AG04450 (cell line): Measurements from ENCODE around the gene CEP162. TPM values are rescaled to one million over a fixed set of nuclear protein-coding genes. Genes with fewer than 3 reads are reported as not detected.

Source experiments
- CTCF ChIA-PET: fragments of 300-600, 350-600 bp; formaldehyde crosslinking; extraction: SDS; loops from one replicate; lab custom pipeline; 2022; ENCODE audit warnings: antibody characterized with exemption, inconsistent platforms; lab: Charles Lee
- POLR2A ChIA-PET: fragments of 350-600 bp; formaldehyde crosslinking; extraction: SDS; loops from one replicate; lab custom pipeline; 2021; ENCODE audit warnings: antibody characterized with exemption, inconsistent platforms; lab: Yijun Ruan, JAX
- DNase-seq: peaks from one replicate; pipeline ENCODE4 v3.0.0-alpha.2; 2011; ENCODE audit warnings: low read depth, low spot score
- H3K27ac ChIP-seq: one replicate; pipeline ENCODE4 v1.5.1; 2012; ENCODE audit warnings: low read depth, low read length, control low read depth
- H3K27me3 ChIP-seq: one replicate; pipeline ENCODE4 v1.6.0; 2012; ENCODE audit warnings: low read length; ENCODE audit not compliant: control insufficient read depth, insufficient read depth
- H3K4me3 ChIP-seq: 2 replicates; pipeline ENCODE4 v1.5.1; 2011; ENCODE audit warnings: mild to moderate bottlenecking, low read depth, low read length, control low read depth
- H3K9me3 ChIP-seq: 2 replicates; pipeline ENCODE4 v1.5.1; 2012; ENCODE audit warnings: low read length; ENCODE audit not compliant: control insufficient read depth, insufficient read depth
- CTCF ChIP-seq: IDR thresholded peaks from 2 replicates; pipeline ENCODE4 v1.5.1; 2011; ENCODE audit warnings: low read depth, low read length, control low read depth, inconsistent platforms
- polyA plus RNA-seq: library from polyadenylated mRNA; depleted of rRNA; stranded (reverse); fragments of >200 nt; gene quantifications from 2 replicates; pipeline ENCODE4 v1.2.3, GENCODE V29; 2011

Gene CEP162
- polyA plus RNA-seq, 1 experiment: 5.3 TPM

GRCh38 chr6:84182001-84182400 is 45.4 kb downstream of the CEP162 start:
- ChIA-PET POLR2A (no interaction called here), CTCF (no interaction called here)
- TF ChIP-seq CTCF: no peak
- Histone ChIP-seq H3K27me3 (no peaks in the 10 kb centered on the region), H3K9me3 (no peaks in the 10 kb centered on the region), H3K27ac (no peak overlapping the region), H3K4me3 (no peak overlapping the region)
- DNase-seq: no peak

GRCh38 chr6:84177241-84177640 is 50.2 kb downstream of the CEP162 start:
- Histone ChIP-seq H3K27me3 (no peaks in the 10 kb centered on the region), H3K27ac (no peak overlapping the region), H3K9me3 (no peaks in the 10 kb centered on the region), H3K4me3 (no peak overlapping the region)
- CTCF ChIA-PET: no interaction called here
- no peak for DNase-seq
- POLR2A ChIA-PET: no interaction called here
- TF ChIP-seq CTCF: no peak

- POLR2A ChIA-PET: no interaction called here
- CTCF ChIA-PET: no interaction called here
- Histone ChIP-seq H3K27ac (no peak overlapping the region), H3K27me3 (no peaks in the 10 kb centered on the region), H3K9me3 (no peaks in the 10 kb centered on the region), H3K4me3 (no peak overlapping the region)
- no peak for TF ChIP-seq CTCF
- no peak for DNase-seq
These were observed 54.9 kb downstream of the CEP162 start for GRCh38 chr6:84172574-84172973.

- TF ChIP-seq CTCF: no peak
- CTCF ChIA-PET: no interaction called here
- no peak overlapping the region for H3K4me3 ChIP-seq
- H3K27ac ChIP-seq: no peak overlapping the region
- POLR2A ChIA-PET: no interaction called here
- H3K9me3 ChIP-seq: no peaks in the 10 kb centered on the region
- H3K27me3 ChIP-seq: no peaks in the 10 kb centered on the region
- no peak for DNase-seq
These were observed 55.4 kb downstream of the CEP162 start for GRCh38 chr6:84172080-84172479.

- POLR2A ChIA-PET: no interaction called here
These were observed 60.0 kb downstream of the CEP162 start for GRCh38 chr6:84167457-84167856.

More at GRCh38 chr6:84167457-84167856, 60.0 kb downstream of the CEP162 start:
- Histone ChIP-seq H3K27me3 (no peaks in the 10 kb centered on the region), H3K9me3 (no peaks in the 10 kb centered on the region), H3K4me3 (no peak overlapping the region), H3K27ac (no peak overlapping the region)
- CTCF ChIA-PET: no interaction called here
- DNase-seq: no peak
- TF ChIP-seq CTCF: no peak
